Activated naive CD8-positive, alpha-beta T cell treated with anti-CD3 and anti-CD28 coated beads, Interleukin-2, amount 10 ng/mL, durations not matched to agents 7 days and 5 days (primary cell): Measurements from ENCODE around the gene KCNIP3. TPM values are rescaled to one million over a fixed set of nuclear protein-coding genes. Genes with fewer than 3 reads are reported as not detected.
A peak's percentile ranks its signal among the peaks of the same experiment; 100 is the strongest.

ENCODE experiments used
- ATAC-seq: fragments of 150-1000 bp; cut with Tn5 transposase; one replicate; pipeline ENCODE4 v1.10.0; 2021; ENCODE audit warnings: low read depth, moderate library complexity
- POLR2A ChIA-PET: fragments of 350-600 bp; sonication (Branson Sonifier 250); formaldehyde crosslinking; loops from one replicate; lab custom pipeline; 2021; ENCODE audit warnings: antibody characterized with exemption; lab: Charles Lee
- DNase-seq: peaks from one replicate; pipeline ENCODE4 v3.0.0; 2021
- H3K27ac Mint-ChIP-seq: one replicate; pipeline ENCODE4 v1.8.0; 2022; ENCODE audit warnings: mild to moderate bottlenecking, mixed read lengths
- H3K27me3 Mint-ChIP-seq: one replicate; pipeline ENCODE4 v1.8.0; 2022; ENCODE audit warnings: mild to moderate bottlenecking, moderate library complexity, mixed read lengths
- H3K36me3 Mint-ChIP-seq: one replicate; pipeline ENCODE4 v1.8.0; 2021; ENCODE audit warnings: mild to moderate bottlenecking, mixed read lengths
- H3K4me1 Mint-ChIP-seq: one replicate; pipeline ENCODE4 v1.8.0; 2021; ENCODE audit warnings: mixed read lengths
- H3K4me3 Mint-ChIP-seq: one replicate; pipeline ENCODE4 v1.8.0; 2022; ENCODE audit warnings: mild to moderate bottlenecking, moderate library complexity, mixed read lengths
- H3K9me3 Mint-ChIP-seq: one replicate; pipeline ENCODE4 v1.8.0; 2021; ENCODE audit warnings: mixed read lengths
- total RNA-seq, 2 experiments: library from RNA; stranded (reverse); gene quantifications; one replicate each; pipeline ENCODE4 v1.2.3, GENCODE V29; 2021

Gene KCNIP3
- total RNA-seq, 2 experiments from 2014 or later = not detected

GRCh38 chr2:95294579-95295250 lies 2.4 kb upstream of the KCNIP3 start:
- no peak overlapping the region for H3K4me3 Mint-ChIP-seq

GRCh38 chr2:95295376-95295775 lies 1.8 kb upstream of the KCNIP3 start:
- Mint-ChIP-seq H3K27ac (no peak overlapping the region), H3K27me3 (peaks cover 2% of the 10 kb centered on the region), H3K9me3 (peaks cover 7% of the 10 kb centered on the region), H3K4me3 (no peak overlapping the region), H3K36me3 (no peaks in the 10 kb centered on the region), H3K4me1 (no peaks in the 10 kb centered on the region)
- ATAC-seq (no peak), DNase-seq (no peak)
- POLR2A ChIA-PET = no interaction called here

More at GRCh38 chr2:95294579-95295250, 2.4 kb upstream of the KCNIP3 start:
- no peak overlapping the region for H3K27ac Mint-ChIP-seq
- H3K9me3 Mint-ChIP-seq = peaks cover 10% of the 10 kb centered on the region
- H3K4me1 Mint-ChIP-seq = no peaks in the 10 kb centered on the region
- POLR2A ChIA-PET = no interaction called here
- no peaks in the 10 kb centered on the region for H3K36me3 Mint-ChIP-seq
- DNase-seq (no peak), ATAC-seq (no peak)
- H3K27me3 Mint-ChIP-seq = peaks cover 2% of the 10 kb centered on the region

GRCh38 chr2:95296011-95296410 lies 1.1 kb upstream of the KCNIP3 start:
- Mint-ChIP-seq H3K27me3 (peaks cover 2% of the 10 kb centered on the region), H3K27ac (no peak overlapping the region), H3K36me3 (no peaks in the 10 kb centered on the region), H3K4me1 (no peaks in the 10 kb centered on the region), H3K9me3 (peaks cover 4% of the 10 kb centered on the region), H3K4me3 (no peak overlapping the region)
- ATAC-seq (no peak), DNase-seq (no peak)
- POLR2A ChIA-PET = no interaction called here

- Mint-ChIP-seq H3K27me3 (peaks cover 2% of the 10 kb centered on the region), H3K9me3 (no peaks in the 10 kb centered on the region), H3K36me3 (no peaks in the 10 kb centered on the region), H3K27ac (no peak overlapping the region), H3K4me1 (no peaks in the 10 kb centered on the region), H3K4me3 (no peak overlapping the region)
- DNase-seq (no peak), ATAC-seq (no peak)
- POLR2A ChIA-PET = no interaction called here
Observed at GRCh38 chr2:95297639-95298395, 670 bp downstream of the KCNIP3 start.

- Mint-ChIP-seq H3K9me3 (no peaks in the 10 kb centered on the region), H3K4me3 (no peak overlapping the region), H3K4me1 (no peaks in the 10 kb centered on the region), H3K27ac (no peak overlapping the region), H3K27me3 (peaks cover 2% of the 10 kb centered on the region), H3K36me3 (no peaks in the 10 kb centered on the region)
- DNase-seq (no peak), ATAC-seq (no peak)
- POLR2A ChIA-PET = no interaction called here
Observed at GRCh38 chr2:95298486-95299111, 1.5 kb downstream of the KCNIP3 start.

- H3K36me3 Mint-ChIP-seq = no peaks in the 10 kb centered on the region
- no peak for ATAC-seq
- POLR2A ChIA-PET = no interaction called here
Observed at GRCh38 chr2:95299961-95300360, 2.8 kb downstream of the KCNIP3 start.

GRCh38 chr2:95300450-95300849 lies 3.3 kb downstream of the KCNIP3 start:
- no peak overlapping the region for H3K4me3 Mint-ChIP-seq
- ATAC-seq (peak; percentile 46), DNase-seq (no peak)
- no peaks in the 10 kb centered on the region for H3K36me3 Mint-ChIP-seq
- POLR2A ChIA-PET = no interaction called here
- H3K9me3 Mint-ChIP-seq = no peaks in the 10 kb centered on the region
- no peak overlapping the region for H3K27ac Mint-ChIP-seq
- no peaks in the 10 kb centered on the region for H3K4me1 Mint-ChIP-seq
- H3K27me3 Mint-ChIP-seq = peaks cover 2% of the 10 kb centered on the region

More at GRCh38 chr2:95299961-95300360, 2.8 kb downstream of the KCNIP3 start:
- no peaks in the 10 kb centered on the region for H3K9me3 Mint-ChIP-seq
- no peaks in the 10 kb centered on the region for H3K4me1 Mint-ChIP-seq
- no peak for DNase-seq
- no peak overlapping the region for H3K4me3 Mint-ChIP-seq
- H3K27ac Mint-ChIP-seq = no peak overlapping the region
- peaks cover 2% of the 10 kb centered on the region for H3K27me3 Mint-ChIP-seq

- H3K9me3 Mint-ChIP-seq = no peaks in the 10 kb centered on the region
- H3K27me3 Mint-ChIP-seq = peaks cover 2% of the 10 kb centered on the region
- POLR2A ChIA-PET = no interaction called here
- DNase-seq (no peak), ATAC-seq (no peak)
- no peak overlapping the region for H3K4me3 Mint-ChIP-seq
- H3K36me3 Mint-ChIP-seq = no peaks in the 10 kb centered on the region
- no peak overlapping the region for H3K27ac Mint-ChIP-seq
- H3K4me1 Mint-ChIP-seq = no peaks in the 10 kb centered on the region
Observed at GRCh38 chr2:95301186-95301585, 4.0 kb downstream of the KCNIP3 start.

DNA sequence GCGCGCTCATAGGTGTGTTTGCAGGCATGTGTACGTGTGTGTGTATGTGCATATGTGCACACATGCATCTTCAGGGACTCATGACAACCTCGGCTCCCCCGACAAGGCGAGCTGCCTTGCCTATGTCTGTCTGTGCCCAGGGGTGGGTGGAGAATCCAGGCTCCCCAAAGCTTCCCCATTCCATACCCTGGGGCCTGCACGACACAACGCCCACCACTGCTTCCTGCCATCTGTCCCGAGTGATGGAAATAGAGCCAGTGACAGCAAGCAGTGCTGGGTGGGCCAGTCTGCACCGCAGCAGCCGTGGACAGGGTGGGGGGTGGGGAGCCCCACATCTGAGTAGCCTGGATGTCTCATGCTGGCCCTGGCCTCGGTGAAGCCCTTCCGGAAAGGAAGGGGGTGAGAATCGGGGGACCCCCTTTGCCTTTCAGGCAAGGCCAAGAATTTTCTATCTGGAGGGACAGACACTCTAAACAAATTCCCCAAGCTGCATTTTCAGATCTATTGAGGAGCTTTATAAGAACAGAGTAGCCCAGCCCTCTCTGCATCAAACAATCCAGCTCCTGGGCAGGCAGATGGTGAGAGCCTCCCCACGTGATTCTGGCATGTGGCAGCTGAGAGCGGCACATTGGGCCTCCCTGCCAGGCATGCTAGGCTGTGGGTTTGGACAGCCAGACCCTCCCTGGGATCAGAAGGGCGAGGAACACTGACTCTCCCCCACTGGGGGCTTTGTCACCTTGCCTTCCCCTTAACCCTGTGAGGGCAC lies 4.9 kb downstream of the KCNIP3 start:
- no peak overlapping the region for H3K27ac Mint-ChIP-seq
- POLR2A ChIA-PET = no interaction called here
- no peaks in the 10 kb centered on the region for H3K4me1 Mint-ChIP-seq
- H3K36me3 Mint-ChIP-seq = no peaks in the 10 kb centered on the region
- DNase-seq = no peak
- no peak for ATAC-seq
- no peaks in the 10 kb centered on the region for H3K27me3 Mint-ChIP-seq
- no peaks in the 10 kb centered on the region for H3K9me3 Mint-ChIP-seq
- no peak overlapping the region for H3K4me3 Mint-ChIP-seq

- POLR2A ChIA-PET = no interaction called here
- H3K4me1 Mint-ChIP-seq = no peaks in the 10 kb centered on the region
- ATAC-seq (no peak), DNase-seq (no peak)
- H3K27me3 Mint-ChIP-seq = no peaks in the 10 kb centered on the region
- no peaks in the 10 kb centered on the region for H3K9me3 Mint-ChIP-seq
- no peak overlapping the region for H3K27ac Mint-ChIP-seq
- H3K36me3 Mint-ChIP-seq = no peaks in the 10 kb centered on the region
- no peak overlapping the region for H3K4me3 Mint-ChIP-seq
Observed at GRCh38 chr2:95303191-95303919, 6.2 kb downstream of the KCNIP3 start.

- DNase-seq (no peak), ATAC-seq (no peak)
- Mint-ChIP-seq H3K27me3 (no peaks in the 10 kb centered on the region), H3K9me3 (no peaks in the 10 kb centered on the region), H3K4me3 (no peak overlapping the region), H3K4me1 (no peaks in the 10 kb centered on the region), H3K36me3 (no peaks in the 10 kb centered on the region), H3K27ac (no peak overlapping the region)
- POLR2A ChIA-PET = no interaction called here
Observed at GRCh38 chr2:95305380-95306061, 8.4 kb downstream of the KCNIP3 start.

DNA sequence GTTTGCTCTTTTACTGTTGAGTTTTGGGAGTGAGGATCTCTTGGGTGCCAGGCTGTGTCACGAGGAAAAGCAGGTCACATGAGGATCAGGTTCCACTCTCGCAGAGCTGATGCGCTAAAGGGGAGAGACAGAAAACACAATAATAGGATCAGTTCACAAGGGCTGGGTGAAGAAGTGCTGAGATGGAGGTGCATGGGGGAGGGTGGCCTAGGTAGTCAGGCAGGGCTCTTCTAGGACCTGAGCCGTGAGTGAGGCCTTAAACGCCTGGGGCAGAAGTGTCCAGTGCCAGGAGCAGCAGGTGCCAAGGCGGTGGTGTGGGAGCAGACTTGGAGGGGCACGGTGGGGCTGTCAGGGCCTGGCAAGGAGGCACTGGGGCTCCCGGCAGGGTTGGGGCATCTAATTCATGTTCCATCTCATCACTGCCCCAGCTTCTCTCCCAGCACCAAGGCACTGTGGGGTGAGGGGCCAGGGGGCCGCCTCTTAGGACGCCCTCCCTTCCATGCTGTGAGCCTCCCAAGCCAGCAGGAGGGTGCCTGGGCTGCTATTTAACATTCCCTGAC lies 9.3 kb downstream of the KCNIP3 start:
- POLR2A ChIA-PET = no interaction called here
- Mint-ChIP-seq H3K4me1 (no peaks in the 10 kb centered on the region), H3K4me3 (no peak overlapping the region), H3K9me3 (no peaks in the 10 kb centered on the region), H3K27me3 (no peaks in the 10 kb centered on the region), H3K36me3 (no peaks in the 10 kb centered on the region), H3K27ac (no peak overlapping the region)
- DNase-seq (no peak), ATAC-seq (no peak)
